Measurements from ENCODE around the gene C4A. TPM values are rescaled to one million over a fixed set of nuclear protein-coding genes. Genes with fewer than 3 reads are reported as not detected.

Gene C4A
- 1 to 10 TPM; 4.2 to 6.2 TPM for total RNA-seq

DNA sequence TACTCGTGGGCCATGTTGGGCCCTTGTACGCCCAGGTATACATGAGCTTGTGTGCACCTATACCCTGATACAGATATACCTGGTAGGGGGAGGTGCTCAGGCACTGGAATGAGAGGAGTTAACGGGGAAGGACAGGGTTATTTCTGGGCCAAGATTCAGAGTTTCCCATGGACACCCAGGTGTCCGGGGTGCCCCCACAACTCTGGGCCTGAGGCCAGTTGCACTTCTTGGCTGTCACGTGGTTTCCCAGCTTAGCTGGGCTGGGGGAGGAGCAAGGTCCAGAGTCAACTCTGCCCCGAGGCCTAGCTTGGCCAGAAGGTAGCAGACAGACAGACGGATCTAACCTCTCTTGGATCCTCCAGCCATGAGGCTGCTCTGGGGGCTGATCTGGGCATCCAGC lies at the start of gene C4A:
Gene C4A (plus strand): TSS at position 314 of the 400 bp plus-strand sequence. CDS start 51 bp downstream, at position 365.

DNA sequence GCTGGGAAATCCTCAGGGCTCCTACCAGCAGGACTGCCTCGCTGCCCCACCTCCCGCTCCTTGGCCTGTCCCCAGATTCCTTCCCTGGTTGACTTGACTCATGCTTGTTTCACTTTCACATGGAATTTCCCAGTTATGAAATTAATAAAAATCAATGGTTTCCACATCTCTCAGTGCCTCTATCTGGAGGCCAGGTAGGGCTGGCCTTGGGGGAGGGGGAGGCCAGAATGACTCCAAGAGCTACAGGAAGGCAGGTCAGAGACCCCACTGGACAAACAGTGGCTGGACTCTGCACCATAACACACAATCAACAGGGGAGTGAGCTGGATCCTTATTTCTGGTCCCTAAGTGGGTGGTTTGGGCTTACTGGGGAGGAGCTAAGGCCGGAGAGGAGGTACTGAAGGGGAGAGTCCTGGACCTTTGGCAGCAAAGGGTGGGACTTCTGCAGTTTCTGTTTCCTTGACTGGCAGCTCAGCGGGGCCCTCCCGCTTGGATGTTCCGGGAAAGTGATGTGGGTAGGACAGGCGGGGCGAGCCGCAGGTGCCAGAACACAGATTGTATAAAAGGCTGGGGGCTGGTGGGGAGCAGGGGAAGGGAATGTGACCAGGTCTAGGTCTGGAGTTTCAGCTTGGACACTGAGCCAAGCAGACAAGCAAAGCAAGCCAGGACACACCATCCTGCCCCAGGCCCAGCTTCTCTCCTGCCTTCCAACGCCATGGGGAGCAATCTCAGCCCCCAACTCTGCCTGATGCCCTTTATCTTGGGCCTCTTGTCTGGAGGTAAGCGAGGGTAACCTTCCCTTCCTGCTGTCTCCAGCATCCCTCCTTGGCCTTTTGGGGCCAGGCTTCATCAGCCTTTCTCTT lies 36.1 kb upstream of the C4A start, which contains the start of gene CFB:
Gene CFB (plus strand): TSS at position 589 of the 863 bp plus-strand sequence. CDS start 127 bp downstream, at position 716.

DNA sequence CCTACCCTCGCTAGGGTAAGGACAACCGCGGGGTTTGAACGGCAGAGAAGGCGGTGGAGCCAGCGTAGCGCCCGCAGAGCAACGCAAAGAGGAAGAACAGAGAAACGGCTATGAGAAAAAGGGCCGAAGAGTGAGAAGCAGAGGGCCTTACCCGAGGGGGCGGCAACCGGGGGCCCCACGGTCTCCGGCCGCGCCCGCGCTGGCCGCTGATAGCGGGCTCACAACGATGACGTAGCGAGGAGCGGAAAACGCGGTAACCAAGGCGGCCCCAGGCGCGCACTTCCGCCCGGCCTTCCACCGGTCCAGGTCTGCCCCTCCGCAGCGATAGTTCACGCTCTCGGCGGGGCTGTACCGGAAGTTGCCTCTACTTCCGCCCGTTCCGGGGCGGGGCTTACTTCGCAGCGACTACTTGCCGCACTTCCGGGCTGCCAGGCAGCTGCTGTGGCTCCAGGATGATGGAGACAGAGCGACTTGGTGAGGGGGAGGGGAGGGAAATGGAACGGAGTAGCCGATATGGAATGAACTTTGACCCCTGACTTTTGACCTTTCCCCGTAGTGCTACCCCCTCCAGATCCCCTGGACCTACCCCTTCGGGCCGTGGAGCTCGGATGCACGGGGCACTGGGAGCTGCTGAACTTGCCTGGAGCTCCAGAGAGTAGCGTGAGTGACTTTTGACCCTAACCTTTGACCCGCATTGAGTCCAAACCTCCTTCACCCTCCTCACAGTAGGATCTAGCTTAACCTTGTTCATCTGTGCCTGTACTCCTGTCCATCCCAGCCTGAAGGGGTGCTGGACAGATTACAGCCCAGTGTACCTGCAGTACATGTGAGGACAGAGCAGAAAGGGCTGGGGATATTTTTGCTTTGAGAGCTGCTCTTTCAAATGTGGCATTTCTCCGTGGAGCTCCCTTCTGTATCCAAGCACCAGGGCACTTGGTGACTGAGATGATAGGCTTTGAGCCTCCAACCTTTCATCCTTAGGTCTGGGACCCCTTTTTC lies 22.8 kb upstream of the C4A start, which contains the start of the genes NELFE and SKIC2:
Gene NELFE (minus strand): TSS at position 231 of the 999 bp plus-strand sequence. CDS start 525 bp downstream, outside the sequence.
Gene SKIC2 (plus strand): TSS at position 435 of the 999 bp plus-strand sequence. CDS start 18 bp downstream, at position 453.

GRCh38 chr6:31971993-31972708 lies 9.7 kb upstream of the C4A start, which contains the start of gene DXO:
DXO (minus strand) TSS chr6:31972138; CDS start chr6:31971675, 463 bp downstream.

GRCh38 chr6:32014547-32014946 lies 32.7 kb downstream of the C4A start, which contains the start of gene C4B:
C4B (plus strand) TSS chr6:32014795; CDS start chr6:32014846, 51 bp downstream.

GRCh38 chr6:32037598-32038524 lies 56.0 kb downstream of the C4A start, which contains the start of gene CYP21A2:
CYP21A2 (plus strand) TSS chr6:32038415; CDS start chr6:32038423, 8 bp downstream.

Small RNA genes lying within 50 kb of the gene (microRNA-seq; reads per million reads assigned to microRNA genes)
- gene MIR1236 (ENCODE audit: borderline microRNAs expressed, borderline replicate concordance): not detected

Other genes with a start within 250 kb of the C4A start
- gene CLIC1, start 245.5 kb upstream of the C4A start, total RNA-seq: 100 to 1,000 TPM; 534 to 538 TPM
- gene MSH5, start 242.1 kb upstream of the C4A start, total RNA-seq: 10 to 100 TPM; 47.4 to 47.7 TPM
- 10 to 100 TPM; 11.3 to 12.0 TPM for gene SAPCD1, start 219.4 kb upstream of the C4A start, total RNA-seq
- gene VWA7, start 204.7 kb upstream of the C4A start, total RNA-seq: 1 to 10 TPM; 3.8 to 3.9 TPM
- 10 to 100 TPM; 74.6 to 79.2 TPM for gene VARS1, start 186.3 kb upstream of the C4A start, total RNA-seq
- 10 to 100 TPM; 72.5 to 75.6 TPM for gene LSM2, start 175.1 kb upstream of the C4A start, total RNA-seq
- 1 to 10 TPM; 3.7 to 3.8 TPM for gene HSPA1L, start 166.8 kb upstream of the C4A start, total RNA-seq
- gene HSPA1A, start 166.5 kb upstream of the C4A start, total RNA-seq: 10 to 100 TPM; 75.8 to 83.8 TPM
- gene HSPA1B, start 154.3 kb upstream of the C4A start, total RNA-seq: 10 to 100 TPM; 35.5 to 35.9 TPM
- gene NEU1, start 119.2 kb upstream of the C4A start, total RNA-seq: 10 to 100 TPM; 23.4 to 23.7 TPM
- gene SLC44A4, start 103.1 kb upstream of the C4A start, total RNA-seq: not detected
- 10 to 100 TPM; 60.9 to 61.4 TPM for gene EHMT2, start 84.4 kb upstream of the C4A start, total RNA-seq
- 1 to 10 TPM; 1.5 to 2.4 TPM for gene ZBTB12, start 80.0 kb upstream of the C4A start, total RNA-seq
- under 1 TPM; 0.51 to 0.93 TPM for gene C2, start 54.3 kb upstream of the C4A start, total RNA-seq
- gene CFB, start 36.0 kb upstream of the C4A start, total RNA-seq: not detected
- gene NELFE, start 23.1 kb upstream of the C4A start, total RNA-seq: 10 to 100 TPM; 60.9 to 61.7 TPM
- 10 to 100 TPM; 71.6 to 77.8 TPM for gene SKIC2, start 22.9 kb upstream of the C4A start, total RNA-seq
- 10 to 100 TPM; 17.1 to 17.9 TPM for gene DXO, start 9.9 kb upstream of the C4A start, total RNA-seq
- gene C4B, start 32.7 kb downstream of the C4A start, total RNA-seq: 1 to 10 TPM; 3.4 to 3.5 TPM
- not detected for gene CYP21A2, start 56.4 kb downstream of the C4A start, total RNA-seq
- gene TNXB, start 127.3 kb downstream of the C4A start, total RNA-seq: 1 to 10 TPM; 4.8 to 6.6 TPM
- 100 to 1,000 TPM; 125 to 139 TPM for gene ATF6B, start 146.2 kb downstream of the C4A start, total RNA-seq
- 1 to 10 TPM; 4.9 to 5.1 TPM for gene FKBPL, start 148.2 kb downstream of the C4A start, total RNA-seq
- gene PRRT1, start 169.9 kb downstream of the C4A start, total RNA-seq: under 1 TPM; 0.29 to 0.35 TPM
- gene PPT2, start 172.1 kb downstream of the C4A start, total RNA-seq: 10 to 100 TPM; 10.7 to 10.8 TPM
- gene EGFL8, start 182.5 kb downstream of the C4A start, total RNA-seq: 10 to 100 TPM; 11.1 to 14.5 TPM
- gene AGPAT1, start 194.0 kb downstream of the C4A start, total RNA-seq: 10 to 100 TPM; 42.0 to 43.1 TPM
- 10 to 100 TPM; 38.0 to 39.8 TPM for gene RNF5, start 196.3 kb downstream of the C4A start, total RNA-seq
- gene AGER, start 202.2 kb downstream of the C4A start, total RNA-seq: 10 to 100 TPM; 41.4 to 55.3 TPM
- 10 to 100 TPM; 95.5 to 96.2 TPM for gene PBX2, start 208.1 kb downstream of the C4A start, total RNA-seq
- gene GPSM3, start 210.6 kb downstream of the C4A start, total RNA-seq: 100 to 1,000 TPM; 320 to 332 TPM
- gene NOTCH4, start 242.0 kb downstream of the C4A start, total RNA-seq: under 1 TPM; 0.24 to 0.48 TPM

All from activated naive CD4-positive, alpha-beta T cell treated with anti-CD3 and anti-CD28 coated beads, Interleukin-2, amount 10 ng/mL, durations not matched to agents 5 hours and 36 hours (primary cell).